Activated B cell treated with CpG ODN at 0.5 μM for 24 hours (primary cell): ENCODE measurements around the gene JMJD1C. TPM values are rescaled to one million over a fixed set of nuclear protein-coding genes. Genes with fewer than 3 reads are reported as not detected.

Source experiments
- ATAC-seq: fragments of 200-7000 bp; cut with Tn5 transposase; one replicate; pipeline ENCODE4 v1.10.0; 2021; ENCODE audit warnings: low read depth, mild to moderate bottlenecking, moderate library complexity
- CTCF ChIA-PET: fragments of 350-600 bp; sonication (Branson Sonifier 250); formaldehyde crosslinking; loops from one replicate; lab custom pipeline; 2021; ENCODE audit warnings: antibody characterized with exemption; lab: Charles Lee
- POLR2A ChIA-PET: fragments of 350-600 bp; sonication (Branson Sonifier 250); formaldehyde crosslinking; loops from one replicate; lab custom pipeline; 2021; ENCODE audit warnings: antibody characterized with exemption; lab: Charles Lee
- DNase-seq: peaks from one replicate; pipeline ENCODE4 v3.0.0; 2022
- H3K27ac Mint-ChIP-seq: one replicate; pipeline ENCODE4 v1.8.0; 2020; ENCODE audit warnings: mixed read lengths
- H3K27me3 Mint-ChIP-seq: one replicate; pipeline ENCODE4 v1.8.0; 2021; ENCODE audit warnings: mixed read lengths
- H3K36me3 Mint-ChIP-seq: one replicate; pipeline ENCODE4 v1.8.0; 2021; ENCODE audit warnings: low read depth, mixed read lengths
- H3K4me1 Mint-ChIP-seq: one replicate; pipeline ENCODE4 v1.8.0; 2021; ENCODE audit warnings: mixed read lengths
- H3K4me3 Mint-ChIP-seq: one replicate; pipeline ENCODE4 v1.8.0; 2020; ENCODE audit warnings: mild to moderate bottlenecking, mixed read lengths
- H3K9me3 Mint-ChIP-seq: one replicate; pipeline ENCODE4 v1.8.0; 2020; ENCODE audit warnings: mixed read lengths
- CTCF ChIP-seq: fragments of 200-600 bp; IDR thresholded peaks from one replicate; pipeline ENCODE4 v1.8.0; 2022; ENCODE audit warnings: antibody characterized with exemption, mild to moderate bottlenecking
- intact Hi-C: fragments of 100-400 bp; cut with micrococcal nuclease; formaldehyde crosslinking; loops from one replicate; pipeline ENCODE4 v1.15.1; 2024
- total RNA-seq: library from RNA; stranded (reverse); gene quantifications from 2 replicates; pipeline ENCODE4 v1.2.3, GENCODE V29; 2022

The JMJD1C gene
- total RNA-seq, 1 donor from 2014 or later, result 176 TPM

GRCh38 chr10:63462442-63462841 lies 3.3 kb downstream of the JMJD1C start:
- ChIA-PET POLR2A (no interaction called here), CTCF (no interaction called here)
- intact Hi-C loops, result loop anchor here (5.0 kb wide), 1 partner anchor 235 kb away; no protein-coding TSS in a partner anchor
- DNase-seq (no peak), ATAC-seq (no peak)
- Mint-ChIP-seq H3K27ac (no peak overlapping the region), H3K9me3 (no peaks in the 10 kb centered on the region), H3K4me3 (peak overlapping the region; percentile 8), H3K36me3 (peaks cover 8% of the 10 kb centered on the region), H3K4me1 (peaks cover 16% of the 10 kb centered on the region), H3K27me3 (no peaks in the 10 kb centered on the region)
- TF ChIP-seq CTCF, result no peak

GRCh38 chr10:63458177-63458576 lies 7.6 kb downstream of the JMJD1C start:
- DNase-seq (no peak), ATAC-seq (no peak)
- H3K4me1 Mint-ChIP-seq, result peaks cover 2% of the 10 kb centered on the region
- no peak for TF ChIP-seq CTCF
- no peaks in the 10 kb centered on the region for H3K9me3 Mint-ChIP-seq
- POLR2A ChIA-PET, result interaction anchor here (0.6 kb wide), 1 partner anchor 237 kb away, joined by 4 read pairs; no protein-coding TSS in a partner anchor
- no peak overlapping the region for H3K27ac Mint-ChIP-seq
- no peak overlapping the region for H3K4me3 Mint-ChIP-seq
- intact Hi-C loops, result no loop called here
- CTCF ChIA-PET, result no interaction called here
- H3K36me3 Mint-ChIP-seq, result peaks cover 6% of the 10 kb centered on the region
- H3K27me3 Mint-ChIP-seq, result no peaks in the 10 kb centered on the region

GRCh38 chr10:63457594-63457993 lies 8.2 kb downstream of the JMJD1C start:
- H3K9me3 Mint-ChIP-seq, result peaks cover under 1% of the 10 kb centered on the region
- no peak for DNase-seq
- intact Hi-C loops, result no loop called here
- ATAC-seq, result no peak
- no peak overlapping the region for H3K27ac Mint-ChIP-seq
- ChIA-PET POLR2A (interaction anchor here (0.6 kb wide), 1 partner anchor 236 kb away, joined by 4 read pairs; no protein-coding TSS in a partner anchor), CTCF (no interaction called here)
- peaks cover 2% of the 10 kb centered on the region for H3K4me1 Mint-ChIP-seq
- peaks cover 7% of the 10 kb centered on the region for H3K36me3 Mint-ChIP-seq
- no peak overlapping the region for H3K4me3 Mint-ChIP-seq
- H3K27me3 Mint-ChIP-seq, result no peaks in the 10 kb centered on the region
- no peak for TF ChIP-seq CTCF

GRCh38 chr10:63456437-63457210 lies 9.2 kb downstream of the JMJD1C start:
- H3K4me3 Mint-ChIP-seq, result no peak overlapping the region
- no peak overlapping the region for H3K27ac Mint-ChIP-seq
- no peak for TF ChIP-seq CTCF
- CTCF ChIA-PET, result no interaction called here
- peaks cover 4% of the 10 kb centered on the region for H3K4me1 Mint-ChIP-seq
- H3K27me3 Mint-ChIP-seq, result no peaks in the 10 kb centered on the region
- DNase-seq, result no peak
- H3K9me3 Mint-ChIP-seq, result peaks cover 4% of the 10 kb centered on the region
- intact Hi-C loops, result no loop called here
- ATAC-seq, result no peak
- peaks cover 8% of the 10 kb centered on the region for H3K36me3 Mint-ChIP-seq
- POLR2A ChIA-PET, result no interaction called here

- Mint-ChIP-seq H3K36me3 (peaks cover 8% of the 10 kb centered on the region), H3K9me3 (peaks cover 4% of the 10 kb centered on the region), H3K27me3 (no peaks in the 10 kb centered on the region), H3K4me3 (no peak overlapping the region), H3K4me1 (peaks cover 13% of the 10 kb centered on the region), H3K27ac (no peak overlapping the region)
- ChIA-PET CTCF (interaction anchor here (0.8 kb wide), 1 partner anchor 18 kb away, joined by 3 read pairs; no protein-coding TSS in a partner anchor), POLR2A (no interaction called here)
- TF ChIP-seq CTCF, result no peak
- no peak for DNase-seq
- intact Hi-C loops, result no loop called here
- ATAC-seq, result no peak
Measured at GRCh38 chr10:63455507-63455906, 10.3 kb downstream of the JMJD1C start.
